ENCODE results near the gene IMPDH2.

The IMPDH2 gene

GRCh38 chr3:48982016-48982415 is 47.2 kb downstream of the IMPDH2 start:
- no peaks in the 10 kb centered on the region for H3K9me3 ChIP-seq (ENCODE audit: control insufficient read depth, insufficient read depth, low read length)
- no peak overlapping the region for H3K4me3 ChIP-seq (ENCODE audit: low read length)
- H3K27ac ChIP-seq (ENCODE audit: low read depth, low read length): no peak overlapping the region
- H3K9me2 ChIP-seq (replicated peaks; ENCODE audit: control insufficient read depth, low read length): no peaks in the 10 kb centered on the region
- no peak for TF ChIP-seq EZH2phosphoT487 (IDR thresholded peaks at IDR 0.05; ENCODE audit: borderline replicate concordance, low read length)
- TF ChIP-seq, protein P1, sequence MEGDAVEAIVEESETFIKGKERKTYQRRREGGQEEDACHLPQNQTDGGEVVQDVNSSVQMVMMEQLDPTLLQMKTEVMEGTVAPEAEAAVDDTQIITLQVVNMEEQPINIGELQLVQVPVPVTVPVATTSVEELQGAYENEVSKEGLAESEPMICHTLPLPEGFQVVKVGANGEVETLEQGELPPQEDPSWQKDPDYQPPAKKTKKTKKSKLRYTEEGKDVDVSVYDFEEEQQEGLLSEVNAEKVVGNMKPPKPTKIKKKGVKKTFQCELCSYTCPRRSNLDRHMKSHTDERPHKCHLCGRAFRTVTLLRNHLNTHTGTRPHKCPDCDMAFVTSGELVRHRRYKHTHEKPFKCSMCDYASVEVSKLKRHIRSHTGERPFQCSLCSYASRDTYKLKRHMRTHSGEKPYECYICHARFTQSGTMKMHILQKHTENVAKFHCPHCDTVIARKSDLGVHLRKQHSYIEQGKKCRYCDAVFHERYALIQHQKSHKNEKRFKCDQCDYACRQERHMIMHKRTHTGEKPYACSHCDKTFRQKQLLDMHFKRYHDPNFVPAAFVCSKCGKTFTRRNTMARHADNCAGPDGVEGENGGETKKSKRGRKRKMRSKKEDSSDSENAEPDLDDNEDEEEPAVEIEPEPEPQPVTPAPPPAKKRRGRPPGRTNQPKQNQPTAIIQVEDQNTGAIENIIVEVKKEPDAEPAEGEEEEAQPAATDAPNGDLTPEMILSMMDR (IDR thresholded peaks at IDR 0.05; ENCODE audit: low read depth, low read length, poor library complexity, severe bottlenecking): no peak
- H3K27me3 ChIP-seq (ENCODE audit: control insufficient read depth, low read length): no peaks in the 10 kb centered on the region
- no peaks in the 10 kb centered on the region; the same call in 1 of the 2 replicates for H3K79me2 ChIP-seq (ENCODE audit: control insufficient read depth, low read length)
- no peaks in the 10 kb centered on the region for H4K20me1 ChIP-seq (ENCODE audit: control insufficient read depth, insufficient read depth, low read depth, low read length)
- H3F3A ChIP-seq (ENCODE audit: control insufficient read depth, insufficient read depth): peaks cover 12% of the 10 kb centered on the region
- no peaks in the 10 kb centered on the region for H3K4me1 ChIP-seq (ENCODE audit: control insufficient read depth, low read length)
- H3K36me3 ChIP-seq (ENCODE audit: control insufficient read depth, low read length): peaks cover 84% of the 10 kb centered on the region
- no peak overlapping the region for H3K4me2 ChIP-seq (ENCODE audit: low read length)

DNA sequence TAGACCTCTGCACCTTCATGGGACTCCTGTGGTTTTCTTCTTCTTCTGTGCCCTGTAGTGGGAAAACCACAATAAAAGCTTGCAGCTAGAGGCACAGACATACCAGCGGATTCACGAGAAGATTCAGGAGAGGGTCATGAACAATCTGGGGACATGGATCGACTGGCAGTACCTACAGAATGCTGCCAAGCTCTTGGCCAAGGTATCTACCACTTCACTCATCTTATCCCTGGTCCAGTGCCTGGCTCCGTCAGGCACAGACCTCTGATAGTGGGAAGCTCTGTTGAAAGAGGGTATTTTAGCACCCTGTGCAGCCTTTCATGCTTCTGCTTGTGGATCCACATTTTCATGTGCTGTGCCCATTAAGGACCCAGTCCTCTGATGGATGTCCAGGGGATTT is 48.9 kb downstream of the IMPDH2 start:
- Histone ChIP-seq H3F3A (ENCODE audit: control insufficient read depth, insufficient read depth) (0 out of 2 replicates have a peak, but pooled peaks cover 4% of the 10 kb centered on the region), H3K4me3 (ENCODE audit: low read length) (no peak overlapping the region), H4K20me1 (ENCODE audit: control insufficient read depth, insufficient read depth, low read depth, low read length) (no peaks in the 10 kb centered on the region), H3K27ac (ENCODE audit: low read depth, low read length) (no peak overlapping the region), H3K79me2 (ENCODE audit: control insufficient read depth, low read length) (no peaks in the 10 kb centered on the region; the same call in 1 of the 2 replicates), H3K27me3 (ENCODE audit: control insufficient read depth, low read length) (no peaks in the 10 kb centered on the region), H3K4me2 (ENCODE audit: low read length) (no peak overlapping the region), H3K9me3 (ENCODE audit: control insufficient read depth, insufficient read depth, low read length) (no peaks in the 10 kb centered on the region), H3K9me2 (replicated peaks; ENCODE audit: control insufficient read depth, low read length) (no peaks in the 10 kb centered on the region), H3K36me3 (ENCODE audit: control insufficient read depth, low read length) (peaks cover 84% of the 10 kb centered on the region), H3K4me1 (ENCODE audit: control insufficient read depth, low read length) (no peaks in the 10 kb centered on the region)
- TF ChIP-seq, protein P1 (IDR thresholded peaks at IDR 0.05; ENCODE audit: low read depth, low read length, poor library complexity, severe bottlenecking): no peak
- no peak for TF ChIP-seq EZH2phosphoT487 (IDR thresholded peaks at IDR 0.05; ENCODE audit: borderline replicate concordance, low read length)

DNA sequence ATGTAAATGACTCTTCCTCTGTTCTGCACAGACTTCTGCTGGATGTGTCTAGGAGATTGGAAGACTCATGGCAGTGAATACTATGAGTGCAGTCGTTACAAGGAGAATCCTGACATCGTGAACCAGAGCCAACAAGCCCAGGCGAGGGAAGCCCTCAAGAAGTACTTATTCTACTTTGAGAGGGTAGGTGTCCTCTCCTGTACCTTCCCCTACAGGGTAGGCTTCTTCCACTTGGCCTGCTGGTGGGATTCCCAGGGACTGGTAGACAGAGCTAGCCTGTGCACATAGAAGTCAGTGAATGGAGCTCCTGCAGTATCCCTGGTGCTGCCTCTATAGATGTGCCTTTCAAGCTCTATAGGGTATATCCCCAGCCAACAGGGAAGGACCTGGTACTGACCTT is 49.7 kb downstream of the IMPDH2 start:
- no peak overlapping the region for H3K4me3 ChIP-seq (ENCODE audit: low read length)
- H3K4me2 ChIP-seq (ENCODE audit: low read length): no peak overlapping the region
- H3F3A ChIP-seq (ENCODE audit: control insufficient read depth, insufficient read depth): no peaks in the 10 kb centered on the region
- no peaks in the 10 kb centered on the region for H3K9me2 ChIP-seq (replicated peaks; ENCODE audit: control insufficient read depth, low read length)
- no peaks in the 10 kb centered on the region for H3K9me3 ChIP-seq (ENCODE audit: control insufficient read depth, insufficient read depth, low read length)
- no peaks in the 10 kb centered on the region; the same call in 1 of the 2 replicates for H3K79me2 ChIP-seq (ENCODE audit: control insufficient read depth, low read length)
- TF ChIP-seq EZH2phosphoT487 (IDR thresholded peaks at IDR 0.05; ENCODE audit: borderline replicate concordance, low read length): no peak
- TF ChIP-seq, protein P1 (IDR thresholded peaks at IDR 0.05; ENCODE audit: low read depth, low read length, poor library complexity, severe bottlenecking): no peak
- H3K4me1 ChIP-seq (ENCODE audit: control insufficient read depth, low read length): no peaks in the 10 kb centered on the region
- H3K36me3 ChIP-seq (ENCODE audit: control insufficient read depth, low read length): peaks cover 84% of the 10 kb centered on the region
- H4K20me1 ChIP-seq (ENCODE audit: control insufficient read depth, insufficient read depth, low read depth, low read length): no peaks in the 10 kb centered on the region
- no peak overlapping the region for H3K27ac ChIP-seq (ENCODE audit: low read depth, low read length)
- no peaks in the 10 kb centered on the region for H3K27me3 ChIP-seq (ENCODE audit: control insufficient read depth, low read length)
